Omental fat pad (tissue), 4 donors: ENCODE measurements around the gene SCNM1. TPM values are rescaled to one million over a fixed set of nuclear protein-coding genes. Genes with fewer than 3 reads are reported as not detected.
A peak's percentile ranks its signal among the peaks of the same experiment; 100 is the strongest.

Experiments
- ATAC-seq: fragments of 150-250 bp; one replicate; pipeline ENCODE4 v1.9.1; 2016; ENCODE audit warnings: mild to moderate bottlenecking, moderate library complexity; ENCODE audit not compliant: low FRiP score
- DNase-seq: peaks from one replicate; pipeline ENCODE4 v3.0.0-alpha.2; 2019; ENCODE audit warnings: low spot score
- CTCF ChIP-seq, 3 donors: fragments of 450-650 bp; IDR thresholded peaks; one replicate each; pipeline ENCODE4 v1.5.1; 2016 to 2017; ENCODE audit warnings: antibody characterized with exemption in 3 of 3, mild to moderate bottlenecking in 3 of 3, moderate library complexity in 2 of 3
- total RNA-seq, 4 donors: library from RNA; depleted of rRNA; stranded (reverse); fragments of >200 nt; gene quantifications; one replicate each; pipeline ENCODE4 v1.1.0, GENCODE V29; 2016

The SCNM1 gene
- total RNA-seq, 4 donors from 2014 or later = 12.0 to 24.7 (median 20.7) TPM

GRCh38 chr1:151143057-151143435 lies 22.9 kb upstream of the SCNM1 start:
- TF ChIP-seq CTCF (IDR thresholded peaks at IDR 0.05) = no peak
- DNase-seq (no peak), ATAC-seq (no peak)

GRCh38 chr1:151143986-151144385 lies 22.0 kb upstream of the SCNM1 start:
- DNase-seq (no peak), ATAC-seq (no peak)
- TF ChIP-seq CTCF (IDR thresholded peaks at IDR 0.05) = no peak

- DNase-seq (no peak), ATAC-seq (no peak)
- no peak for TF ChIP-seq CTCF (IDR thresholded peaks at IDR 0.05)
Observed at GRCh38 chr1:151144474-151145303, 21.3 kb upstream of the SCNM1 start.

- DNase-seq = no peak
- peak; percentile 1 for ATAC-seq
- peak in 1 of 3 donors; percentile 3 for TF ChIP-seq CTCF (IDR thresholded peaks at IDR 0.05)
Observed at GRCh38 chr1:151145304-151146071, 20.5 kb upstream of the SCNM1 start.

GRCh38 chr1:151146072-151146411 lies 19.9 kb upstream of the SCNM1 start:
- ATAC-seq (peak; percentile 12), DNase-seq (no peak)
- TF ChIP-seq CTCF (IDR thresholded peaks at IDR 0.05) = no peak

GRCh38 chr1:151146412-151147131 lies 19.4 kb upstream of the SCNM1 start, which contains the start of gene SEMA6C:
Gene SEMA6C (minus strand): TSS chr1:151146631. CDS start chr1:151142621, 4,010 bp downstream.
- no peak for TF ChIP-seq CTCF (IDR thresholded peaks at IDR 0.05)
- ATAC-seq (peak; percentile 98), DNase-seq (peak; percentile 71)
